Measurements from ENCODE around the gene EIF4ENIF1.
"Not testable (repeated sequence)": the region's sequence is repeated elsewhere in the genome, so short reads cannot be mapped to it uniquely, and the experiment has no call there.

Gene EIF4ENIF1

DNA sequence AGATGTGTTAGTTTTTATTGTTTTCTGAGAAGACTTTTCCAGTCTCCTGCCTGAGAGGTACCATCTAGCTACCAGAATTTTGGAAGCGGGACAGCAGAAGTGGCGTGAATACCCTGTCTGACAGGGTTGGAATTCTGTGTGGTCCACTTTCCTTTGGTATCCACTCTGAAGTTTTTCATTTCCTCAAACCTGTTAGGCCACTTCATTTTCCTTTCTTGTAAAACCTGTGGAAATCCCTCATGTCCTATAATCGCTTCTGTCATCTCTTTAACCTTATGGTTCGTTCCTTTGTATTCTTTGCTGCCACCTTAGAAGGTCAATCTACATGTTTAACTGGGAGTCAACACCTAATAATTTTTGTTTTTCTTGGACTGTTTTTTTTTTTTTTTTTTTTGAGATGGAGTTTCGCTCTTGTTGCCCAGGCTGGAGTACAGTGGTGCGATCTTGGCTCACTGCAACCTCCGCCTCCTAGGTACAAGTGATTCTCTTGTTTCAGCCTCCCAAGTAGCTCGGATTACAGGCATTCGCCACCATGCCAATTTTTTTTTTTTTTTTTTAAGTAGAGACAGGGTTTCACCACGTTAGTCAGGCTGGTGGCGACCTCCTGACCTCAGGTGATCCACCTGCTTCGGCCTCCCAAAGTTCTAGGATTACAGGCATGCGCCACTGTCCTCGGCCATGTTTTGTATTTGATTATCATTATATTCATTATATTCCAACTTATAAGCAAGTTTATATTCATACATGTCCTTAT is 13.7 kb upstream of the EIF4ENIF1 start:
- no peaks in the 10 kb centered on the region for H3K27me3 Mint-ChIP-seq
- peaks cover 7 to 27% of the 10 kb centered on the region in 2 donors for H3K4me1 Mint-ChIP-seq
- H3K4me3 Mint-ChIP-seq, result no peak overlapping the region
- H3K9me3 Mint-ChIP-seq, result no peaks in the 10 kb centered on the region
- ATAC-seq (replicated peaks), result no peak
- no peak for DNase-seq
- H3K27ac Mint-ChIP-seq, result no peak overlapping the region
- H3K36me3 Mint-ChIP-seq, result peaks cover 13 to 36% of the 10 kb centered on the region in 2 donors

DNA sequence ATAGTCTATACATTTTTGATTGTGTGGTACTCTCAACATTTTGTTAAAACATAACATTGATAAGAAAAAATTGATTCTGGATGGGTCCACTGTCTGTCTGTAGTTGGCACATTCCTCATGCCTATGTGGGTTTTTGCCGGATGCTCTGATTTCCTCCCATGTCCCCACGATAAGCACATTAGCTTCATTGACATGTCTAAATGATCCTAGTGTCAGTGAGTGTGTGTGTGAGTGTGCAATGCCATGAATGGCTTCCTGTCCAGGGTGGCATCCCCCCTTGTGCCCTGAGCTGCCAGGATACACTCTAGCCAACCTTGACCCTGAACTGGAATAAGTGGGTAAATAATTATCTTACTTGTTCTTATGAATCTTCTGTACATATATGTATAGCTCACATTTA is 12.1 kb upstream of the EIF4ENIF1 start:
- Mint-ChIP-seq H3K4me3 (no peak overlapping the region), H3K27ac (no peak overlapping the region)

DNA sequence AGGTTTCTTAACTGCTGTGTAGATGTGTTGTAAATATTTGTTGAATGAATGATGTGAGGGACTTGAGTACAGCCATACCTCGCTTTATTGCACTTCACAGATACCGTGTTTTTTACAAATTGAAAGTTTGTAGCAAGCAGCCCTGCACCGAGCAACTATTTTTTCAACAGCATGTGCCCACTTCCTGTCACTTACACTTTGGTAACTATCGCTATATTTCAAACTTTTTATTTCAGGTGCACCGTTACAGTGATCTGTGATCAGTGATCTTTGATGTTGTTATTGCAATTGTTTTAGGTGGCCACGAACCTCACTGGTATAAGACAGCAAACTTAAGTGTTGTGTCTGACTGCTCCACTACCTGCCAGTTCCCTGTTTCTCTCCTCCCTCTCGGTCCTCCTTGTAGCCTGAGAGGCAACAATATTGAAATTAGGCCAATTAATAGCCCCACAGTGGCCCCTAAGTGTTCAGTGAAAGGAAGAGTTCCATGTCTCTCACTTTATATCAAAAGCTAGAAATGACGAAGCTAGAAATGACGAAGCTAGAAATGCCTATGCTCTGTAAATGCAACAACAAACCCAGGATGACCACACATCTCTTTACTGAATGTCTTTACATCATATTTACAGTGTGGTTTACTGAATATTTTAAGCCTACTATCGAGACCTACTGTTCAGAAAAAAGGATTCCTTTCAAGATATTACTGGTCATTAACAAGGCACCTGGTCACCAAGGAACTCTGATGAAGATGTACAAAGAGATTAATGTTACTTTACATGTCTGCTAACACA is 7.7 kb upstream of the EIF4ENIF1 start:
- Mint-ChIP-seq H3K4me3 (peak overlapping the region; percentile 95), H3K27me3 (no peaks in the 10 kb centered on the region), H3K27ac (peak overlapping the region; percentile 94), H3K36me3 (peaks cover 2 to 17% of the 10 kb centered on the region in 2 donors), H3K4me1 (peaks cover 12 to 42% of the 10 kb centered on the region in 2 donors), H3K9me3 (no peaks in the 10 kb centered on the region)
- ATAC-seq (replicated peaks), result no peak
- no peak for DNase-seq

More for the DNA sequence above, 12.1 kb upstream of the EIF4ENIF1 start:
- DNase-seq (no peak), ATAC-seq (replicated peaks) (no peak)
- Mint-ChIP-seq H3K27me3 (no peaks in the 10 kb centered on the region), H3K9me3 (no peaks in the 10 kb centered on the region), H3K4me1 (peaks cover 14 to 38% of the 10 kb centered on the region in 2 donors), H3K36me3 (peaks cover 6 to 31% of the 10 kb centered on the region in 2 donors)

DNA sequence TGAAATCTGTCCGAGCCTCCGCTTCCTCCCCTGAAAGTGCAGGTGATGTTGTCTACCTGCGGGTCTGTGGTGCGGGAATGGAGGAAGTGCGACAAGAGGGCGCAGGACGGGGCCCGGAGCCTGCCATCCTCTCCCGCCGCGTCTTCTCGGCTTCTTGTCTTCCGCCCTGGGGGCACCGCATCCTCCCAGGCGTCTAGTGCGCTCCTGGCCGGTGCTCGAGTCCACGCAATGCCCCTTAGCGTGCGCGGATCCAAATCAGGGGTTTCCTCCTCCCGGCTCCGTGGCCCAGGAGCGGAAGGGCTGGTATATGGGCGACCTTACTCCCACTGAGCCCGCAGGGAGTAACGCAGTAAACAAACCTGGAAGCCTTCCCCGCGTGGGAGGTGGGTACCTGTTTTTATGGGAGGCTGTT is 7.1 kb upstream of the EIF4ENIF1 start:
- DNase-seq (no peak), ATAC-seq (replicated peaks) (peak; percentile 22 to 25)
- H3K4me1 Mint-ChIP-seq, result peaks cover 14 to 47% of the 10 kb centered on the region in 2 donors
- H3K36me3 Mint-ChIP-seq, result peaks cover under 1 to 14% of the 10 kb centered on the region in 2 donors
- H3K27ac Mint-ChIP-seq, result peak overlapping the region; percentile 94
- no peaks in the 10 kb centered on the region for H3K27me3 Mint-ChIP-seq
- peak overlapping the region; percentile 95 for H3K4me3 Mint-ChIP-seq
- H3K9me3 Mint-ChIP-seq, result no peaks in the 10 kb centered on the region

DNA sequence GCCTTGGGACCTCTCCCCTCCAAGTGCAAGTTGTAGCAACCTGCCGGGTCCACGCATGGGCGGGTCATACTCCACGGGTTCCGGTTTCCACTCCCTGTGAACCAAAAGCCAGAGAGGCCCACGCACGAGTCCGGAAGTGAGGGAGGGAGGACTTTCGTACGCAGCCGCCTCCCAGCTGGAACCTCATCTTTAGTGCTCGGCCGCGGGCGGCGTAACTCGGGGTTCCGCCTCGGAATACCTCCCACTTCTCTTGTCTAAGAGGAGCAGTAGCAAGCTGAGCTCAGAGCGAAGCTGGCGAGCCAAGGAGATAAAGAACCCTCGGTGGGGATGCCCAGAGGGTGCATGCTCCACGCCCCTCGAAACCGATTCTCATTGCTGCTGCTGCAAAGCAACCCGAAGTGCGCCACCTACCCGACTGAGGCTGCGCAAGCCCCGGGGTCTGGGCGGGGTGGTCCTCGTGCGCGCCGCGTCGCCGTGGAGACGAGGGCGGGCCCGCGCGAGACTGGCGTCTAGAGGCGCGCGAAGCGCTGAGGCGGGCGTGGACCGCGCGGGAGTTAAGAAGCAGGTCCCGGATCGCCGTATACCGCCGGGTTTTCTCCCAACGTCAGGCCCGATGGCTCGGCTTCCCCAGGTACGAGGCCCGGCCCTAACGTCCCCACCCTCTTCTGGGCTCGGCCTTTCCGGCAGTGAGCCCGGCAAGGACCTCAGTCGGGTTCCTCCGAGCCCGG is 6.5 kb upstream of the EIF4ENIF1 start, which contains the start of gene SFI1:
TSS of gene SFI1 (plus strand) at position 530 of the 728 bp plus-strand sequence. CDS start 11,749 bp downstream, outside the sequence.
- Mint-ChIP-seq H3K9me3 (no peaks in the 10 kb centered on the region), H3K4me3 (peak within 1 kb of the TSS; percentile 95), H3K36me3 (peaks cover 0 to 13% of the 10 kb centered on the region in 2 donors), H3K4me1 (peaks cover 13 to 53% of the 10 kb centered on the region in 2 donors), H3K27ac (peak within 1 kb of the TSS; percentile 94), H3K27me3 (no peaks in the 10 kb centered on the region)
- peak; percentile 95 for DNase-seq
- peak; percentile 88 to 91 for ATAC-seq (replicated peaks)

DNA sequence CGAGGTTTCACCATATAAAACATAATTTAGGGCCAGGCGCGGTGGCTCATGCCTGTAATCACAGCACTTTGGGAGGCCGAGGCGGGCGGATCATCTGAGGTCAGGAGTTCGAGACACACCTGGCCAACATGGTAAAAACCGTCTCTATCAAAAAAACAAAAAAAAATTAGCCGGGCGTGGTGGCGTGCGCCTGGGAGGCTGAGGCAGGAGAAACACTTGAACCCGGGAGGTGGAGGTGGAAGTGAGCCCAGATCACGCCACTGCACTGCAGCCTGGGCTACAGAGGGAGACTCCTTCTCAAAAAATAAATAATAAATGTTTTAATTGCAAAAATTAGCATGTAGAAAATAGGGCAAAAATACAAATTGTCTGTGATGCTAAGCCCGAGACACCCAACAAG is 5.7 kb upstream of the EIF4ENIF1 start:
- ATAC-seq (replicated peaks) (no peak), DNase-seq (no peak)
- Mint-ChIP-seq H3K27ac (peak overlapping the region; percentile 80), H3K27me3 (no peaks in the 10 kb centered on the region), H3K36me3 (peaks cover 0 to 10% of the 10 kb centered on the region in 2 donors), H3K4me1 (peaks cover 18 to 60% of the 10 kb centered on the region in 2 donors), H3K9me3 (no peaks in the 10 kb centered on the region), H3K4me3 (peak overlapping the region; percentile 95)

DNA sequence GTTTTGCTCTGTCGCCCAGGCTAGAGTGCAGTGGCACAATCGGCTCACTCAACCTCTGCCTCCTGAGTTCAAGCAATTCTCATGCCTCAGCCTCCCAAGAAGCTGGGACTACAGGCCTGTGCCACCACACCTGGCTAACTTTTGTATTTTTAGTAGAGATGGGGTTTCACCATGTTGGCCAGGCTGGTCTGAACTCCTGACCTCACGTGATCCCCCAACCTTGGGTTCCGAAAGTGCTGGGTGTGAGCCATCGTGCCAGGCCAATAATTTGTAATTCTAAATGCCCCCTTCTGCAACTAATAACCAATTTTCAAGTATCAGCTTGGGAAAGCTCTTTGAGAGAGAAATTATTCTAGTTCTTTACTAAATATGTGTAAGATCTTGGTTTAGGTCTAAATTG is 3.7 kb upstream of the EIF4ENIF1 start:
- H3K9me3 Mint-ChIP-seq; DNase-seq; ATAC-seq (replicated peaks); H3K36me3 Mint-ChIP-seq; H3K27me3 Mint-ChIP-seq: not testable (repeated sequence)
- peak overlapping the region in 1 of 2 donors; percentile 47 for H3K4me3 Mint-ChIP-seq
- peak overlapping the region; percentile 92 for H3K27ac Mint-ChIP-seq
- peaks cover 19 to 56% of the 10 kb centered on the region in 2 donors for H3K4me1 Mint-ChIP-seq

DNA sequence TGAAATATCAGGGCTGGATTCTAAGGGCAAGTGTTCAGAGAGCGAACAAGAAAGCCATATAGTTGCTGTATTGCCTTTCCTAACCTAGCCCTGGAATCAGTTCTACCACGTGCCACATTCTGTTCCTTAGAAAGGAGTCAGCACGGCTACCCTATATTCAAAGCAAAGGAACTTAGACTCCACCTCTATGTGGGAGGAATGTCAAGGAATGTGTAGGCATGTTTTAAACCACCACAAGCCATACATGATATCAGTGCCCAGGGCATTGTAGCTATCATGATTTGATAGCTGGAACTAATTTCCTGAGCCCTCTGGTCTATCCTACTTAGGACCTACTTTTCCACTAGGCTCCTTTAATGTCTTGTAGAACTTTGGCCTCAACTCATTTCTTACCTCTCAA is 2.5 kb upstream of the EIF4ENIF1 start:
- no peak for ATAC-seq (replicated peaks)
- Mint-ChIP-seq H3K4me1 (peaks cover 16 to 60% of the 10 kb centered on the region in 2 donors), H3K4me3 (no peak overlapping the region)

DNA sequence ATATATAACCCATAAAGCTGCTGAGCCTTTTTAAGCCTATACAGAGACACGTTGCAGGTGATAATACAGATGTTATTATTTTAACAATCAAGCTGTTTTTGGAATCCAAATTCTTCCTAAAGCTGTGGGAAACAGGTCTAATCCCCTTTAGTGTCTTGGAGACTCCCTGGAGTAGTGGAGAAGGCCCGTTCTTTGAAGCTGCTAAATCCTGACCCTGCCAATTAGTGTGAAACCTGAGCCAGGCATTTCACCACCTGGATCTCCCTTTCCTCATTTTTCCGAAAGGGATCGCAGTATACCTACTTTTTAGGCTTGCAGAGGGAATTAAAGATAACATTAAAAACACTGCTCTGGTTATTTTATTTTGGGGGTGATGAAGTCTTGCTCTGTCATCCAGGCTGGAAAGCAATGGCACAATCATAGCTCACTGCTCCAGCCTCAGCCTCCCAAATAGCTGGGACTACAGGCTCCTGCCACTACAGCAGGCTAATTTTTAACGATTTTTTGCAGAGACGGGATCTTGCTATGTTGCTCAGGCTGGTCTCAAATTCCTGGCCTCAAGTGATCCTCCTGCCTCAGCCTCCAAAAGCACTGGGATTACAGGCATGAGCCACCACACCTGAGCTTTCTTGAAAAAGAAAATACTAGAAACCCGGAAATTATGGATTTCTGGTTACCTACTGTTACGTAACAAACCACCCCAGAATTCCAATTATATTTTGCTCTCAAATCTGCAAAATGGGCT is 1.7 kb upstream of the EIF4ENIF1 start:
- peaks cover 14 to 62% of the 10 kb centered on the region in 2 donors for H3K4me1 Mint-ChIP-seq
- no peaks in the 10 kb centered on the region for H3K27me3 Mint-ChIP-seq
- DNase-seq (no peak), ATAC-seq (replicated peaks) (no peak)
- peak overlapping the region; percentile 99 for H3K27ac Mint-ChIP-seq
- peak overlapping the region; percentile 92 to 96 for H3K4me3 Mint-ChIP-seq
- H3K36me3 Mint-ChIP-seq, result peaks cover 2 to 4% of the 10 kb centered on the region in 2 donors
- H3K9me3 Mint-ChIP-seq, result no peaks in the 10 kb centered on the region

More for the DNA sequence above, 2.5 kb upstream of the EIF4ENIF1 start:
- Mint-ChIP-seq H3K36me3 (peaks cover 0 to under 1% of the 10 kb centered on the region in 2 donors), H3K27ac (no peak overlapping the region), H3K9me3 (no peaks in the 10 kb centered on the region), H3K27me3 (no peaks in the 10 kb centered on the region)
- no peak for DNase-seq

DNA sequence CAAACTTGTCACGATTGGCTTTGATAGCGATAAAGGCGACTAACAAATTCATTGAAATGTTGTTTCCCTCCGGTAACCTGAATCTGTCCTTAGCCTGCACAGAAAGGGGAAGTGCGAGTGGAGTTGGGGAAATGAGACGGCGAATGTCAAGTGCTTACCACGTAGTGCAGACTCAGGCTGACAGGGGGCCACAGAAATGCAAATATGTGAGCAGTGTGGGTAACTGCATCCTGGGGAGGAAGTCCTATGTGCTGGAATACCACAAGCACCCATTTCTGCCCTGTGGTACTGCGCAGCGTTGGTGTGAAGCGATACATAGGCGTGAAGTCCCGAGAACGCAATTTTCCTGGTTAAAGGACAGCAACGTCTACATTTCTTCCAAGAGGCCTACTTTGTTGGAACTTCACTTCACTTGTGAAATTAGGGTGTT is 869 bp upstream of the EIF4ENIF1 start:
- Mint-ChIP-seq H3K36me3 (peaks cover 3 to 5% of the 10 kb centered on the region in 2 donors), H3K9me3 (no peaks in the 10 kb centered on the region), H3K4me1 (peaks cover 14 to 63% of the 10 kb centered on the region in 2 donors), H3K4me3 (peak overlapping the region; percentile 92 to 96), H3K27ac (peak overlapping the region; percentile 99), H3K27me3 (no peaks in the 10 kb centered on the region)
- ATAC-seq (replicated peaks), result peak; percentile 88 to 89
- DNase-seq, result peak; percentile 84

DNA sequence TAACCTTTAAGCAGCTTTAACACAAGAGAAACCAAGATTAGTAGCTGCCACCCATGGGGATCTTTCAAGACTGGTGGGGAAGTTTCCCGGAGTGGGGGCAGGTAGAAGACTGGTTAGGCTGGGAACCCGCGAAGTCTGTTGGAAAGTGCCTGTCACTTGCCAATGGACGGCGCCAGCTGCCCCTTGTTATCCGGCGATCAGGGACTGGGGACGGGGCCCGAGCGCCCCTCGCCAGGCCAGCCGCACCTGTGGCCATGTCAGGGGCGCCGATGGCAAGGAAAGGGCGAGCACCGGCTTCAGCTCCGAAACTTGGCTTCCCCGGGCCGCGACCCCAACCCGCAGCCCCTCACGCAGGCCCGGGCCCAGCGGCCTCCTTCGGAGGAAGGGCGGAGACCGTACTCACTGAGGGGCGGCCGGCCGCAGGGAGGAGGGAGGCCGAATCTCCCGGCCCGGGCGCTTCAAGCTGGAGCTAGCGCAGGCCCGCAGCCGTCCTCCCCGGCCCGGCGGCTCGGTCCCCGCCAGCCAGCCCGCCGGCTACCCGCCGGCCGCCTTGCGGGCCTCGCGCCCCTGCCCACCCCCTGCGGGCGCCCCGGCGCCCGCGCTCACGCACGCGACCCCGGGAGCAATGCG is 539 bp downstream of the EIF4ENIF1 start:
- peaks cover 9 to 18% of the 10 kb centered on the region in 2 donors for H3K36me3 Mint-ChIP-seq
- H3K4me3 Mint-ChIP-seq, result peak overlapping the region; percentile 86 to 92
- peaks cover 16 to 51% of the 10 kb centered on the region in 2 donors for H3K4me1 Mint-ChIP-seq
- H3K9me3 Mint-ChIP-seq, result no peaks in the 10 kb centered on the region
- peak overlapping the region; percentile 90 for H3K27ac Mint-ChIP-seq
- H3K27me3 Mint-ChIP-seq, result no peaks in the 10 kb centered on the region
- ATAC-seq (replicated peaks) (peak; percentile 17 to 27), DNase-seq (peak; percentile 17)

DNA sequence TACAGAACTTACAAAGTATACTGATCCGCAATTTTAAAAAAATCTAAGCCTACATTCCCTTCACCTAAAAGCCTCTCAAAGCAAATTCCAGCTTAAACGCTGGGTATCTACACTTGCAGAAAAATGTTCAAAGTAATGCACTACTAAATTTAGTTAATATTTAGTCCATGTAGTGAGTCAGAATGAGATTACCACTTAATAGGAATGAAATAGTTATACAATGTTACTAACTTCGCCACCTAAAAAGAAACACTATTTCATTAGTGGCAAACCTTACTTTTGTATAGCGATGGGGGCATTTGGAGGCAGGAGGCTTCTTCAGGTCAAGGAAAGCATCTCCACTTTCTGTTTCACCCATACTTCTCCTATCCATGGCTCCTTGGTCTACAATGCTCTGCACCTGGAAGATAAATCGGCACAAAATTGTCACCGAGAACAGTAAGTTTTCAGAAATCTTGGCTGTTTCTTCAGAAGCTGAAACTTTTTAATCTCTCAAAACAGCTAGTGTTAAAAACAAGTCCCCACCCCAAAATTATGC is 1.2 kb downstream of the EIF4ENIF1 start:
- peak overlapping the region; percentile 86 to 92 for H3K4me3 Mint-ChIP-seq
- H3K36me3 Mint-ChIP-seq, result peaks cover 13 to 23% of the 10 kb centered on the region in 2 donors
- no peaks in the 10 kb centered on the region for H3K9me3 Mint-ChIP-seq
- DNase-seq, result no peak
- peak overlapping the region; percentile 90 for H3K27ac Mint-ChIP-seq
- ATAC-seq (replicated peaks), result no peak
- H3K4me1 Mint-ChIP-seq, result peaks cover 14 to 46% of the 10 kb centered on the region in 2 donors
- no peaks in the 10 kb centered on the region for H3K27me3 Mint-ChIP-seq

DNA sequence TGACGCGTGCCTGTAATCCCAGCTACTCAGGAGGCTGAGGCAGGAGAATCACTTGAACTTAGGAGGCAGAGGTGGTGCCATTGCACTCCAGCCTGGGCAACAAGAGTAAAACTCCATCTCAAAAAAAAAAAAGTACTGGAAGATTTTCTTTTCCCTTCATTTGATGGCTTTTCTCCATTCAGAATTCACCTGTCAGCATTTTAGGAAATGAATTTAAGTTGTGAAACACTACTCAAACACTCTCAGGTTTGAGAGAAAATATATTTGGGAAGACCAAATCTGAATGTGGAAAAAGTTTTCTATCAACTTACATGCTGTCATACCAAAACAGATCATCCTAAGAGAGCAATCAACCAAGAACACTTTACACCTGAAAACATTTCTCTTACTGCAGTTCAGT is 2.7 kb downstream of the EIF4ENIF1 start:
- Mint-ChIP-seq H3K36me3 (peaks cover 24 to 36% of the 10 kb centered on the region in 2 donors), H3K27ac (no peak overlapping the region), H3K9me3 (no peaks in the 10 kb centered on the region), H3K27me3 (no peaks in the 10 kb centered on the region), H3K4me1 (peaks cover 12 to 47% of the 10 kb centered on the region in 2 donors), H3K4me3 (no peak overlapping the region)
- ATAC-seq (replicated peaks) (no peak), DNase-seq (no peak)
